ENCODE data around the gene VPS72. TPM values are rescaled to one million over a fixed set of nuclear protein-coding genes. Genes with fewer than 3 reads are reported as not detected.
"Not testable (repeated sequence)": the region's sequence is repeated elsewhere in the genome, so short reads cannot be mapped to it uniquely, and the experiment has no call there.

VPS72 gene, protein sequence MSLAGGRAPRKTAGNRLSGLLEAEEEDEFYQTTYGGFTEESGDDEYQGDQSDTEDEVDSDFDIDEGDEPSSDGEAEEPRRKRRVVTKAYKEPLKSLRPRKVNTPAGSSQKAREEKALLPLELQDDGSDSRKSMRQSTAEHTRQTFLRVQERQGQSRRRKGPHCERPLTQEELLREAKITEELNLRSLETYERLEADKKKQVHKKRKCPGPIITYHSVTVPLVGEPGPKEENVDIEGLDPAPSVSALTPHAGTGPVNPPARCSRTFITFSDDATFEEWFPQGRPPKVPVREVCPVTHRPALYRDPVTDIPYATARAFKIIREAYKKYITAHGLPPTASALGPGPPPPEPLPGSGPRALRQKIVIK
- total RNA-seq (2014; rRNA removed; shearing (Covaris generic); ENCODE audit: low replicate concordance), result 98.7 and 126 TPM in 2 replicates

DNA sequence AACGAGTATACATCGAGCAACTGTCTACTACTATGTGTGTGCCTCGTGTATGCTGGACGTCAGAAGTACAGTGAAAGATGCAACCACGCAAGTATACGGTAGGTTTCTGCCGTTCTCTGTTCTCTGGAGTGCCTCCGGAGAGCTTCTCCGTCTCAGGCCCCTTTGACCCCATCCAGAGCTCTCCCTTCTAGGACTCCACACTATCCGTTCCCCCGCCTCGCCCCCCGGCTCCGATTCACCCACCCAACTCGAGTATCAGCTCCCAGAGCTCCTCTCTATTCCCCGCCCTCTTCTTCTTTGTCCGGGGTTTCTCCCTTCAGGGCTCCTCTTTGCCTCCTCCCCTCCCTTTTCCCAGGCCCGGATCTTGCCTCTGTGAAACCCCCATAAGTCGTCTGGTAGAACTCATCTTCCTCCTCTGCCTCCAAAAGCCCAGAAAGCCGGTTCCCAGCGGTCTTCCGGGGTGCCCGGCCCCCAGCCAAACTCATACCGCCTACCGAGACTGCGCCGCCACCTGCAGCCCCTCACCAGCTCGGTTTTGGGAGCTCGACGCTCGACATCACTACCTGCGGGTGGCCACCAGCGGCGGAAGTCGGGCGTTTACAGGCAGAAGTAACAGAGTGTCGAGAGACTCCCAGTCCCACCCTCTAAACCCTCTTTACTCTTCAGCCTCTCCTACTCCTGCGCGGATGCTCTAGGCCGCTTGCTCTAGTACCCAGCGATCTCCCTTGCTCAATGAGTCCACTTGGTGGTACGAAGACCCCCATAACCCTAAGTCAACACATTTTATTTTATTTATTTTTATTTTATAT lies at the start of gene VPS72:
Gene VPS72 (minus strand): TSS at position 561 of the 809 bp plus-strand sequence. CDS start 76 bp downstream, at position 485.
- in situ Hi-C loops (cut with HindIII; ENCODE audit: low pct_unique_long_range_greater_than_20kb, low sequenced_read_pairs), result no loop called here
- DNase-seq (ENCODE audit: low read depth), result peak; percentile 84

DNA sequence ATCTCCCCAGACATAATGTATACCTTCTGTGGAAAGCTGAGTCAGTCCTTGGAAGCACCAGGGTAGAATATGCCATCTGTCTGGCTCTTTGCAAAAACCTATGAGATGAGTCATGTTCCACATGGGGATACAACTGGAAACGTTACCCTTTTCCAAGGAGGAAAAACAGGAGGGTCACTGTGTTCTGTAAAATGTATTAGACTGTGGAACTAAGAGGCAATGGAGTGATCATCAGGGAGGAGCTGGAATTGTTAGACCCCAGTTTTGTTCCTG lies 48.4 kb upstream of the VPS72 start:
- in situ Hi-C loops (cut with HindIII; ENCODE audit: low pct_unique_long_range_greater_than_20kb, low sequenced_read_pairs), result no loop called here
- DNase-seq (ENCODE audit: low read depth), result peak; percentile 36

DNA sequence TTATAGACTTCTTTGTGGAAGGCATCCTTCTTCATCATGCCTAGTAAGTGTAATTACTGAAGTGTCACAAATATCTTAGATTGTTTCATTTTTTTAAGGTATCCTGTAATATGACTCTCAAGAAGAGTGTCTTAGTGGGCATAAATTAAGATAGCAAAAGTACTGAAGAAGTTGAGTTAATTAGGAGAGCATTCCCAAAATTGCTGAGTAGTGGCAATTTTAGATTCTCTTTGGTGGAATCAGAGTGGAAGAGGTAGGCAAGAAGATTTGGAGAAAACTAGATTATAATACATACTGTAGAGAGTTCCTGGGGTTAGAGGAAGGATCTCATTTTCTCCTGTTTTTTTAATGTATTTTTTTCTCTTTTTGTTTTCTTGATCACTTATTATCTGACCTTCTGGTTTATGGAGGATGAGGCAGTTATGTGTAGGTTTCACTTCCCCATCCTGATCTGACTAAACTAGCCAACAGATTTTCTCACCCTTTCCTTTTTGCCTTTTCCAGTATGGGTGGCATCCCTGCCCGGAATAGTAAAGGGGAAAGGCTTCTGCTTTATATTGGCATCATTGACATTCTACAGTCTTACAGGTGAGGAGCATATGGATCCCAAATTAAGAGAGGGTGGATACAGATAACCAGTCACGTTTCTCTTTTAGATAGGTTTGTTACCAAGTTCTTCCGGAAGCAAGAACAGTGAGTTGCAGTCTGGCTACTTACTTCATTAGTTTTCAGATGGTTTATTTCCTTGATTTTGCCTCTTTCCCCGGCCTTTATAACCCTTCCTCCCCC lies 47.9 kb upstream of the VPS72 start:
- no peak for DNase-seq (ENCODE audit: low read depth)
- in situ Hi-C loops (cut with HindIII; ENCODE audit: low pct_unique_long_range_greater_than_20kb, low sequenced_read_pairs), result no loop called here

DNA sequence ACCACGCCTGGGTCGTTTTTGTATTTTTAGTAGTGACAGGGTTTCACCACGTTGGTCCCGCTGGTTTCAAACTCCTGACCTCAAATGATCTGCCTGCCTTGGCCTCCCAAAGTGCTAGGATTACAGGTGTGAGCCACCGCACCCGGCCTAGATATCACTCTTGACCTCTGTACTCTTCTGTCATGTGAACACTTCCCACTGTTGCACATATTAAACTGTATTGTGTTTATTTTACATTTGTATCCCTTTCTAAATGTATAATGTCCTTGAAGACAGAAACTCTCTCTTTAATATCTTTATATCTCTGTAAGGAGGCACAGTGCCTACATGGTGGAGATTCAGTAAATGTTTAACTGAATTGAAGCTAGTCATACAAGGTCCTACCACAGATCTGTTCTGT lies 45.2 kb upstream of the VPS72 start:
- in situ Hi-C loops (cut with HindIII; ENCODE audit: low pct_unique_long_range_greater_than_20kb, low sequenced_read_pairs), result no loop called here

DNA sequence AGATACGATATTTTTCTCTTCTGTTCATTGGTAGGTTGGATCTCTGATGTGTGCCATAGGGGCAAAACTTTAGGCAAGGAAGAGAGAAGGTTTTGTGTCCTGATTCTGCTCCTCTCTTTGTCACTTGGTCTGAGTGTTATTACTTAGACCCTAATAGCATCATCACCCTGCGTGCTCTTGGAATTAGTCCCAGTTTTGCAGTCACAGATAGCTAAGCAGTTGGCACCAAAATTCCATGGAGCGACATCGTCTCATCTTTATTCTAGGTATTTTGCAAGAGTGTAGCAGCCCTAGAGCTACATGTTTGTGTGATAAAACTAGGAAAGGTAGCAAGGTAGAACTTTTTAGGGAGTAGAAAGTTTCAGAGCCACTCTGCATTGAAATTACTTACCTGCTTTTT lies 32.1 kb upstream of the VPS72 start:
- in situ Hi-C loops (cut with HindIII; ENCODE audit: low pct_unique_long_range_greater_than_20kb, low sequenced_read_pairs), result no loop called here

More for the DNA sequence above, 45.2 kb upstream of the VPS72 start:
- DNase-seq (ENCODE audit: low read depth), result no peak

DNA sequence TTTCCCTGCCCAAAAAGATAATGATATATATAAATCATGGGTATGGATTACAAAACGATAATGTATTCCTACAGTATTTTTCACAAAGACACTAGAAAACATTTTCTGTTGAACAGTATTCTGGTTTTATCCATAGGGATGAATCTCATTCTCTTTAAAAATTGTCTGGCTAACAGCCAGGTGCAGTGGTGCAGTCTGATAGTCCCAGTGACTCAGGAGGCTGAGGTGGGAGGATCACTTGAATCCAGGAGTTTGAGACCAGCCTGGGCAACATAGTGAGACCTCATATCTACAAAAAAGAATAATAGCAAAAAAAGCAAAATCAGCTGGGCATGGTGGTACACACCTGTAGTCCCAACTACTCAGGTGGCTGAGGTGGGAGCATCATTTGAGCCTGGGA lies 31.6 kb upstream of the VPS72 start:
- DNase-seq (ENCODE audit: low read depth), result no peak
- in situ Hi-C loops (cut with HindIII; ENCODE audit: low pct_unique_long_range_greater_than_20kb, low sequenced_read_pairs), result no loop called here

More for the DNA sequence above, 32.1 kb upstream of the VPS72 start:
- no peak for DNase-seq (ENCODE audit: low read depth)

DNA sequence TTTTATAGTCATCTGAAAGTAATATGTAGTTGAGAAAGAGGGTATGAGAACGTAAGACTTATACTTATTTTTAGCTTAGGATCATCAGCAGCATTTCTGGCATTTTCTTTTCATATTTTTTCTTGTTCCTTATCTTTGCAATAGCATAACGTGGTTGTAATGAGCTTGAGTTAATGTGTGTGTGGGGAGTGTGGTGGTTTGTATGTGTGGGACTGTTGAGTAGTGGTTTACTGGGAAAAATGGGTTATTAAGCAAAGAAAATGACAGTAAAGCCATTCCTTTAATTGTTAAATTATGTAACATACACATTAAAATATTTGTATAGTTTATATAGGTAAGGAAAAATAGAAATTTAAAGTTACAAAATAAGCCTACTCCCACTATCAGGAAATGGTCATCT lies 23.6 kb upstream of the VPS72 start:
- DNase-seq (ENCODE audit: low read depth), result no peak
- in situ Hi-C loops (cut with HindIII; ENCODE audit: low pct_unique_long_range_greater_than_20kb, low sequenced_read_pairs), result no loop called here

DNA sequence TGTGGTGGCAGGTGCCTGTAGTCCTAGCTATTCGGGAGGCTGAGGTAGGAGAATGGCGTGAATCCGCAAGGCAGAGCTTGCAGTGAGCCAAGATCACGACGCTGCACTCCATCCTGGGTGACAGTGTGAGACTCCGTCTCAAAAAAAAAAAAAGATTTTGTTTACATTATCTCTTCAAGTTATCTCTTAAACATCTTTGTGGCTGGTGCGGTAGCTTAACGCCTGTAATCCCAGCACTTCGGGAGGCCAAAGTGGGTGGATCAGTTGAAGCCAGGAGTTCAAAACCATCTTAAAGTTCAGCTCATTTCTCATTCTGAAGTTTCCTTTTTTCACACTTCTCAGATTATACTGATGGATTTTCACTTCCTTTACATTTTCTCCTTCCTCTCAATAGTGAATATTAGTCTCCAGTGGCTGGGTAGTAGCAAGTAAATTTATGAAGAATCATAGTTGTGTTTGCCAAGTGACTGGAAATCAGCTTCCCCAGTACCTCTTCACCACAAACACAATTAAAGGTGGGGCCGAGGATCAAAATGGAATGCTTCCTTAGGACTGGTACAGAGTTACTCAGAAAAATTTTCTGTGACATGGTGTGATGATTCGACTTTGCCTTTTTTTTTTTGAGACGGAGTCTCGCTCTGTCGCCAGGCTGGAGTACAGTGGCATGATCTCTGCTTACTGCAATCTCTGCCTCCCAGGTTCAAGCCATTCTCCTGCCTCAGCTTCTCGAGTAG lies 22.1 kb upstream of the VPS72 start:
- in situ Hi-C loops (cut with HindIII; ENCODE audit: low pct_unique_long_range_greater_than_20kb, low sequenced_read_pairs), result no loop called here
- DNase-seq (ENCODE audit: low read depth), result no peak

DNA sequence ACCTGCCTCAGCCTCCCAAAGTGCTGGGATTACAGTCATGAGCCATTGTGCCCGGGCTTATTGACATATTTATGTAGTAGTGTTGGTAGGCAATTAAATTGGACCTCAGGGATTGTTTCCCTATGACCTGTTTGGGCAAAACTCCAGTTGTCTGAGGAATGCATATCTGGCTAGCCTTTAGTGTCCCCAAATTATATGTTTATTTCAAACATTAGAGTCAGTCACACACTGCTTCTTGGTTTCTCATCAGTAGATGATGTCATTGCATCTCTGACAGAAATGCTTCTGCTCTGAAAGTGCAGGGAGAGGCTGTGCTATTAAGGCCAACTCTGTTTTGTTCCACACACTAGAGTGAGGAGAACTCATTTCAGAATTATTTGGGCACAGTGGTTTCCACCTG lies 20.8 kb upstream of the VPS72 start:
- peak; percentile 14 for DNase-seq (ENCODE audit: low read depth)
- in situ Hi-C loops (cut with HindIII; ENCODE audit: low pct_unique_long_range_greater_than_20kb, low sequenced_read_pairs), result no loop called here

DNA sequence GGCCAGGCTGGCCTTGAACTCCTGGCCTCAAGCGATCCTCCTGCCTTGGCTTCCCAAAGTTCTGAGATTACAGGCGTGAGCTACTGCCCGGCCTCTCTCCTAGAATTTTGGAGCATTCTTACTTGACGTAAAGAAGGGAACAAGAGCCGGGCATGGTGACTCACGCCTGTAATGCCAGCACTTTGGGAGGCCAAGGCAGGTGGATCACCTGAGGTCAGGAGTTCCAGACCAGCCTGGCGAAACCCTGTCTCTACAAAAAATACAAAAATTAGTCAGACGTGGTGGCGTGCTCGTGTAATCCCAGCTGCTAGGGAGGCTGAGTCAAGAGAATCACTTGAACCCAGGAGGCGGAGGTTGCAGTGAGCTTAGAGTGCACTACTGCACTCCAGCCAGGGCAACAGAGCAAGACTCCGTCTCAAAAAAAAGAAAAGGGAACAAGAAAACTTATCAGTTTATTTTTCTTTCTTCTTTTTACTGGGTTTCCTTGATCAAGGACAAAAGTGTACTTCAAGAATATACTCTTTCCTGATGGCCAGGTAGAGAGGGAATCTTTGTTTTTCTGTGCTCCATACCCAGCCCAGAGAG lies 15.5 kb upstream of the VPS72 start:
- DNase-seq (ENCODE audit: low read depth); in situ Hi-C loops (cut with HindIII; ENCODE audit: low pct_unique_long_range_greater_than_20kb, low sequenced_read_pairs): not testable (repeated sequence)

DNA sequence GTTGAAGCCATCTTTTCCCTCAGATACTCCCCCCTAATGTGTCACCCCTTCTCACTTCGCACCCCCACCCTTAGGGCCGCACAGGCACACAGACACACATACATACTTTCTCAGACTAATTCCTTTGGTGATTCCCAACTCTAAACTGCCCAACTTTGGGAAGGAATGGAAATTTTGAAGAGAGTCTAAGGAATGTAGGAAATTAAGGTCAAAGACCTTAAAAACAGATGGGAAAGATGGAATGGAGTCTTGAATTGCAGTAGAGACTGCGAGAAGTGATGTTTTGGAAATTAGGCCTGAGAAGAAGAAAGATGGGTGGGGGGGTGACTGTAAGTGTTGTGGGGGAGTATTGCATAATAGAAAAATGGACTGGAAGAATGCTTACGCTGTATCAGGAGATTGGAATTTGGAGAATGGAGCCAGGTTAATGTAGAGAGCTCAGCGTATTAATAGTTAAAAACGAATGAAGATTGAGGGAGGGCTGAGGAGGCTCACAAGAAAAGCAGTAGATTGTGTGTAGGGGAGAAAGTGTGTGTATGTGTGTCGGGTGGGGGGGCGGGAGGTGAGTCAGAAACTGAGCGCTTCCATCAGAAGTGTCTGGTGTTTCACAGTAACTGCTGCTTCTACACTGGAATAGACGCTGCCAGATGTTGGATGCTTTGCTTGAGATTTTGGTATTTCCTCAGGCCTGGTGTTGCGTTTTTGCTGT lies 10.0 kb upstream of the VPS72 start:
- peak; percentile 62 for DNase-seq (ENCODE audit: low read depth)
- in situ Hi-C loops (cut with HindIII; ENCODE audit: low pct_unique_long_range_greater_than_20kb, low sequenced_read_pairs), result no loop called here

DNA sequence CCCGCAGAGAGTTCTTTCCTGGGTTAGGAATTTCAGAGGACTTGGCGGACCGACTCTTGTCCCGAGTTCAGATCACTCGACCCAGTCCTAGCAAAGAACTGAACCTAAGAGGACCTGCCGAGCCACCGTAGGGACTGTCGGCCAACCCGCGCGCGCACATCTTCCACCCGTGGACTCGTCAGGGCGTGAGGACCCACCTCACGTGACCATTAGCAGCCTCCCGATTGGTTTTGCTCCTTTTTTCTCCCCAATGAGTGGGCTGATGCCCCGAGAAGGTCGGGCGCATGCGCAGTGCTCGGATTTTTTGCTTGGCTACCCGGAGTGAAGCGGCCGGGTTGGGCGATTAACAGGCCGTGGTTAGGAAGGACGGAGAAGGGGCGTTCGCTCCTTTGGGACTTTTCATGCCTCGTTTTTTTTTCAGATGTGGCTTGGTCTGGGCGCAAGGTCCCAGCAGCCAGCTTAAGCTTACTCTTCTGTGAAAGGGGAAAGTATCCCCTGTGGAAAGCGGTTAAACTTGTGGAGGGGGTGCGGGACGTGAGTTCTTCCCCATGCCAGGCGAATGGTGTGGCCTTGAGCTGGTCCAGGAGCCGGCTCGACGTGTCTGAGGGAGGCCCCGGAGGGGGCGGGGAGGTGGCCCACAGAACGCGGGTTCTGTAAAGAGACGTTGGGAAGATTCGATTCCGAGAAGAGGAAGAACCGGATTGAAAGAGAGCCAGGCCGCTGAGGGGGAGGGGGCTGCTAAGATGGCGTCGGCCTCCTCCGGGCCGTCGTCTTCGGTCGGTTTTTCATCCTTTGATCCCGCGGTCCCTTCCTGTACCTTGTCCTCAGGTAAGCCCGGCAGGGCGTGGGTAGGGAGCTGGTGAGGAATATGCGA lies 8.5 kb upstream of the VPS72 start, which contains the start of gene PIP5K1A:
Gene PIP5K1A (plus strand): TSS at position 299 of the 874 bp plus-strand sequence. CDS start 445 bp downstream, at position 744.
- in situ Hi-C loops (cut with HindIII; ENCODE audit: low pct_unique_long_range_greater_than_20kb, low sequenced_read_pairs), result no loop called here

DNA sequence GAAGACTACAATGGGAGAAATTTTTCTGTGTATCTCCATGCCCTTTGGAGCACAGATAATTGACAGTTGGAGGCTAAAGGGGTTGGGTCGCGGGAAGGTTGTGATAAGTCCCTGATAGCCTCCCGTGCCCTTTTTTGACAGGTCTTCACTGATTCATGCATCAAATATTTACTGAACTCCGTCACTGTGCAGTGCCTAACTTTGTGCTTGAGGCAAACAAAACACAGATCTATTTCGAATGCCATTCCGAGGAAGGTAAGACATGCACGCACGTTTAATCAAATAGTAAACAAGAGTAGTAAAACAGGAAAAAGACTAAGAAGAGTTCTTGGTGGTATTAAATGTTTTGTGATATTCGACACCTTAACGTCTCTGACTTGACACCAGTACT lies 7.9 kb upstream of the VPS72 start:
- in situ Hi-C loops (cut with HindIII; ENCODE audit: low pct_unique_long_range_greater_than_20kb, low sequenced_read_pairs), result no loop called here
- no peak for DNase-seq (ENCODE audit: low read depth)

More for the DNA sequence above, 8.5 kb upstream of the VPS72 start, which contains the start of gene PIP5K1A:
- DNase-seq (ENCODE audit: low read depth), result peak; percentile 96

DNA sequence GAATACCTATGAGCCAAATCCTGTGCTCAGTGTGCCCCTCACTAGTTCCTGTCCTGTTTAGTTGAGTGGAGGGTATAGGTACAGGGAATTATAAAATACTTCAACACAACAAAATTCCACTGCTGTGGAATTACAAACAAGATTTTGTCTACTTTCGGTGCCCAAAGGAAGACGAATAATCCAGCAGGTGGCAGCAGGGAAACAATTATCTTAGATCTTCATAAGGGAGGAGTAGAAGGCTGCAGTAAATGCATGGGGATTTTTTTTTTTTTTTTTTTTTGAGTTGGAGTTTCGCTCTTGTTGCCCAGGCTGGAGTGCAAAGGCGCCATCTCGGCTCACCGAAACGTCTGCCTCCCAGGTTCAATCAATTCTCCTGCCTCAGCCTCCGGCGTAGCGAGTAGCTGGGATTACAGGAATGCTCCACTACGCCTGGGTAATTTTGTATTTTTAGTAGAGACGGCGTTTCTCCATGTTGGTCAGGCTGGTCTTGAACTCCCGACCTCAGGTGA lies 6.3 kb upstream of the VPS72 start:
- DNase-seq (ENCODE audit: low read depth), result peak; percentile 89
- in situ Hi-C loops (cut with HindIII; ENCODE audit: low pct_unique_long_range_greater_than_20kb, low sequenced_read_pairs), result no loop called here

DNA sequence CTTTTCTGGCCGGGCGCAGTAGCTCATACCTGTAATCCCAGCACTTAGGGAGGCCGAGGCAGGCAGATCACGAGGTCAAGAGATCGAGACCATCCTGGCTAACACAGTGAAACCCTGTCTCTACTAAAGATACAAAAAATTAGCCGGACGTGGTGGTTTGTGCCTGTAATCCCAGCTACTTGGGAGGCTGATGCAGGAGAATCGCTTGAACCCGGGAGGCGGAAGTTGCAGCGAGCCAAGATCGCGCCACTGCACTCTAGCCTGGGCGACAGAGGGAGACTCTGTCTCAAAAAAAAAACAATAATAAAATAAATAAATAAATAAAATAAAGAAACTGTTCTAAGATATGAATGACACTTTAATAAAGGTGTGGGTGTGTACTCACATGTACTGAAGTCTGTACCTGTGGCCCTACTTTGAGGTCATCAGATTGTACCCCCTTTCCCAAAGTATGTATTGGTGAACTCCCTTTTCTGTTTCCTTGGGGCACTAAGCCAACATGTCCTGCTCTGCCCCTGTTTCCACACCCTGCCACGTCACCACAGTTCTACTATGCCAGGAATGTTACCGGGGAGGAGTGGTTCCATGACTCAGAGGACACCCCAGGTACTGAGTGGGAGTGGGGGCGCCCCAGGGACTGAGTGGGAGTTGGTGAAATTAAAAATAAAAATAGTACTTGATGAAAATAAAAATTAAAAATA lies 5.0 kb upstream of the VPS72 start:
- peak; percentile 82 for DNase-seq (ENCODE audit: low read depth)
- in situ Hi-C loops (cut with HindIII; ENCODE audit: low pct_unique_long_range_greater_than_20kb, low sequenced_read_pairs), result not testable (repeated sequence)

DNA sequence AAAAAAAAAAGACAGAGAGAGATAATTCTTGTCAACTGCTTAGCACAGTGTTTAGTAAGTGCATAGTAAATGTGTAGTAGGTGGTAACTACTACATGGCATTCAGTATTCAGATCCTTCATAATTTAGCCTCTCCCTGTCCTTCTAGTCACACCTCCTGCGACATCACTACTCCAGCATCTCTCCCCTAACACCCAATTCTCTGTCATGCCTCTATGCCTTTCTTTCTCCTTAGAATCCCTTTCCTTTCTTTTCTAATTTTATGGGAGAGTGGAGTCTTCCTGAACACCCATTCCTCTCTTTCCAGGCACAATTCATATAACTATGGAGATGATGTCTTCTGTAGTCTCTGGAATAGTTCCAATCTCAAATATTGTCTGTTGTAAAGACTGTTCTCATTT lies 3.9 kb upstream of the VPS72 start:
- in situ Hi-C loops (cut with HindIII; ENCODE audit: low pct_unique_long_range_greater_than_20kb, low sequenced_read_pairs), result no loop called here
- DNase-seq (ENCODE audit: low read depth), result peak; percentile 29

Data from Caki2 (cell line).